Lung (tissue), 16 donors: ENCODE measurements around the gene RGS16. TPM values are rescaled to one million over a fixed set of nuclear protein-coding genes. Genes with fewer than 3 reads are reported as not detected.

ENCODE experiments used
- ATAC-seq: fragments of 200-7000 bp; cut with Tn5 transposase; one replicate; pipeline ENCODE4 v1.9.1; 2020; ENCODE audit warnings: moderate number of reproducible peaks; ENCODE audit not compliant: insufficient read depth, low FRiP score
- DNase-seq, 3 donors: peaks; one replicate each; pipeline ENCODE4 v3.0.0-alpha.2; 2013 to 2017
- H3K27ac ChIP-seq, 2 donors: one replicate each; pipeline ENCODE4 v1.5.1; 2013; ENCODE audit warnings: mild to moderate bottlenecking in 2 of 2, moderate library complexity in 2 of 2, control low read depth in 1 of 2, inconsistent platforms in 1 of 2, low read depth in 1 of 2, low read length in 1 of 2
- H3K27me3 ChIP-seq, 3 donors: one replicate each; pipeline ENCODE4 v1.5.1; 2013; ENCODE audit warnings: low read length in 2 of 3; ENCODE audit not compliant: control insufficient read depth in 3 of 3, insufficient read depth in 3 of 3
- H3K36me3 ChIP-seq, 4 donors: one replicate each; pipeline ENCODE4 v1.5.1; 2013; ENCODE audit warnings: low read length in 4 of 4, mild to moderate bottlenecking in 1 of 4, moderate library complexity in 1 of 4; ENCODE audit not compliant: control insufficient read depth in 4 of 4, insufficient read depth in 4 of 4
- H3K4me1 ChIP-seq, 5 donors: one replicate each; pipeline ENCODE4 v1.5.1; 2013; ENCODE audit warnings: low read length in 5 of 5, mild to moderate bottlenecking in 2 of 5, moderate library complexity in 1 of 5; ENCODE audit not compliant: control insufficient read depth in 5 of 5, insufficient read depth in 5 of 5
- H3K4me3 ChIP-seq: one replicate; pipeline ENCODE4 v1.5.1; 2013; ENCODE audit warnings: mild to moderate bottlenecking, control low read depth, moderate library complexity
- H3K9ac ChIP-seq, 2 donors: one replicate each; pipeline ENCODE4 v1.5.1; 2013; ENCODE audit warnings: low read length in 2 of 2, control low read depth in 1 of 2; ENCODE audit not compliant: insufficient read depth in 1 of 2
- H3K9me3 ChIP-seq, 4 donors: one replicate each; pipeline ENCODE4 v1.5.1; 2013; ENCODE audit warnings: low read length in 3 of 4, mild to moderate bottlenecking in 1 of 4, moderate library complexity in 1 of 4; ENCODE audit not compliant: control insufficient read depth in 4 of 4, insufficient read depth in 3 of 4
- WGBS, 2 donors: extraction: QIAGEN DNeasy Blood & Tissue Kit; methylation state at CpG; one replicate each; pipeline ENCODE4 v1.1.7; 2013; 5-methylcytosine and 5-hydroxymethylcytosine counted together
- long read RNA-seq, 5 donors: transcript quantifications; one replicate each; lab custom pipeline, GENCODE V29; 2026
- polyA plus RNA-seq, 2 donors: library from polyadenylated mRNA; stranded (reverse); fragments of 200-250 nt; gene quantifications; one replicate each; pipeline ENCODE4 v1.2.1, GENCODE V29; 2013
- total RNA-seq, 2 donors: library from RNA; depleted of rRNA in 1 of 2; stranded (reverse); fragments of >200 nt in 1 of 2; gene quantifications; one replicate each; pipeline ENCODE4 v1.2.1, GENCODE V29; 2014 to 2021
- TF ChIP-seq, protein P1 (sequence below): IDR thresholded peaks from 2 replicates; pipeline ENCODE4 v1.5.1; 2012; ENCODE audit warnings: mild to moderate bottlenecking; ENCODE audit errors: control extremely low read depth, extremely low read depth
- donor health status: control.
- donor health status: control.
- donor health status: Bipolar disorder and iron deficiency.
- donor health status: healthy.
- donor health status: DM: yes; HTN: yes; CAD: no.

Gene RGS16, protein sequence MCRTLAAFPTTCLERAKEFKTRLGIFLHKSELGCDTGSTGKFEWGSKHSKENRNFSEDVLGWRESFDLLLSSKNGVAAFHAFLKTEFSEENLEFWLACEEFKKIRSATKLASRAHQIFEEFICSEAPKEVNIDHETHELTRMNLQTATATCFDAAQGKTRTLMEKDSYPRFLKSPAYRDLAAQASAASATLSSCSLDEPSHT
- 10 to 100 TPM; 12.3 to 13.6 TPM for total RNA-seq
- 10 to 100 TPM; 16.4 to 26.6 TPM for polyA plus RNA-seq
- long read RNA-seq, donor 1, transcript RGS16-201 (5 exons, 2,427 nt) = major isoform, 5 of 5 reads
- long read RNA-seq, donor 1, partial matches to known transcripts = 0 of 5 reads
- long read RNA-seq, donor 1, other reads (novel, unspliced or antisense) = 0 of 5 reads
- long read RNA-seq, donor 2, transcript RGS16-201 (5 exons, 2,427 nt) = major isoform, 8 of 8 reads
- long read RNA-seq, donor 2, partial matches to known transcripts = 0 of 8 reads
- long read RNA-seq, donor 2, other reads (novel, unspliced or antisense) = 0 of 8 reads
- long read RNA-seq, donor 3, transcript RGS16-201 (5 exons, 2,427 nt) = major isoform, 6 of 6 reads
- long read RNA-seq, donor 3, partial matches to known transcripts = 0 of 6 reads
- long read RNA-seq, donor 3, other reads (novel, unspliced or antisense) = 0 of 6 reads
- long read RNA-seq, donor 4 = 0 reads
- long read RNA-seq, donor 5, transcript RGS16-201 (5 exons, 2,427 nt) = major isoform, 6 of 6 reads
- long read RNA-seq, donor 5, partial matches to known transcripts = 0 of 6 reads
- long read RNA-seq, donor 5, other reads (novel, unspliced or antisense) = 0 of 6 reads

DNA sequence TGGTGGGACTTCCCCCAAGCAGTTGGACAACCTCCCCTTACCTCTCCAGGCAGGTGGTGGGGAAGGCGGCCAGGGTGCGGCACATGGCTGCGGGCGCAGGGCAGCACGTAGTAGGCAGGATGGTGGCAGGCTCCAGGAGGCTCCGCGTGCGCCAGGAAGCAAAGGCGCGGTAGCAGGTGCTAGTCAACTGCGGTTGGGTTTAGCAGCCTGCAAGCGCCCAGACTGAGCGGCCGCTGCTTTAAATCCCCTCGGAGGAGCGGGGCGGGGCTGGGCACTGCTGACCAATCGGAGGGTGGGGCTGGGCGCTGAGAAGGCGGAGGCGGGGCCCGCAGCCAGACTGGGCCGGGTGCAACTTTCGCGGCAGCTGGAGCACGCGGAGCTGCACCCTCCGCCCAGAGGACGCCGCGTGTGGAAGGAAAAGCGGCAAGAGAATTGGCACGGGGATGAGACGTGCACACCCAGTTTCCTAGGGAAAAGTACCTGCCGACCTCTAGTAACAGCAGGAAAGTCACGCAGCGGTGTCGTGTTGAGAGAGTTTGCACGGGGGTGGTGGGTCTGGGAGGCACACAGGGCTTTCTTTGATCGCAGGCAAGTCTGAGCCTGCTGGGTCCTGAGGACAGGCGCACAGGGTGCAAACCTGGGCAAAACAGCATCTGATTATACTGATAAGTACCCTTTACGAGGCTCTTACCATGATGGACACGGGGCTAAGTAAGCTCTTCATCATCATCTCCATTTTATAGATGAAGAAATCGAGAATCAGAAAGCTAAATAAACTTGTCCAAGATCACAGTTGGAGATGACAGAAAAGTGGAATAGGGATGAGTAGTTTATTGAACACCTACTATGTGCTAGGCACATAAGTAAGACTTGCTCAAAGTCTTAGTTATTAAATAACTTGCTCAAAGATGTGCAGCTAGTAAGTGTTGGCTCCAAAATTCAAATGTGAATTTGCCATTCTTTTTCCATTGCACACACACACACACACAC, at the start of gene RGS16:
Gene RGS16 (minus strand): TSS at position 215 of the 990 bp plus-strand sequence. CDS start 130 bp downstream, at position 85.
- Histone ChIP-seq H3K27ac (peak within 1 kb of the TSS in 1 of 2 donors; percentile 52), H3K27me3 (peaks cover 0 to 9% (median 0%) of the 10 kb centered on the region in 3 donors), H3K9me3 (no peaks in the 10 kb centered on the region), H3K4me1 (peaks cover 0 to 10% (median 5%) of the 10 kb centered on the region in 5 donors), H3K36me3 (peaks cover 0 to 10% (median 0%) of the 10 kb centered on the region in 4 donors), H3K9ac (no peak within 1 kb of the TSS), H3K4me3 (peak within 1 kb of the TSS; percentile 28)
- peak; percentile 85 to 92 (median 90) for DNase-seq
- TF ChIP-seq, protein P1, sequence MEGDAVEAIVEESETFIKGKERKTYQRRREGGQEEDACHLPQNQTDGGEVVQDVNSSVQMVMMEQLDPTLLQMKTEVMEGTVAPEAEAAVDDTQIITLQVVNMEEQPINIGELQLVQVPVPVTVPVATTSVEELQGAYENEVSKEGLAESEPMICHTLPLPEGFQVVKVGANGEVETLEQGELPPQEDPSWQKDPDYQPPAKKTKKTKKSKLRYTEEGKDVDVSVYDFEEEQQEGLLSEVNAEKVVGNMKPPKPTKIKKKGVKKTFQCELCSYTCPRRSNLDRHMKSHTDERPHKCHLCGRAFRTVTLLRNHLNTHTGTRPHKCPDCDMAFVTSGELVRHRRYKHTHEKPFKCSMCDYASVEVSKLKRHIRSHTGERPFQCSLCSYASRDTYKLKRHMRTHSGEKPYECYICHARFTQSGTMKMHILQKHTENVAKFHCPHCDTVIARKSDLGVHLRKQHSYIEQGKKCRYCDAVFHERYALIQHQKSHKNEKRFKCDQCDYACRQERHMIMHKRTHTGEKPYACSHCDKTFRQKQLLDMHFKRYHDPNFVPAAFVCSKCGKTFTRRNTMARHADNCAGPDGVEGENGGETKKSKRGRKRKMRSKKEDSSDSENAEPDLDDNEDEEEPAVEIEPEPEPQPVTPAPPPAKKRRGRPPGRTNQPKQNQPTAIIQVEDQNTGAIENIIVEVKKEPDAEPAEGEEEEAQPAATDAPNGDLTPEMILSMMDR = no peak
- ATAC-seq = peak; percentile 92
- 5 to 8% methylated on average over 44 of the region's 44 CpGs for WGBS, 2 donors

DNA sequence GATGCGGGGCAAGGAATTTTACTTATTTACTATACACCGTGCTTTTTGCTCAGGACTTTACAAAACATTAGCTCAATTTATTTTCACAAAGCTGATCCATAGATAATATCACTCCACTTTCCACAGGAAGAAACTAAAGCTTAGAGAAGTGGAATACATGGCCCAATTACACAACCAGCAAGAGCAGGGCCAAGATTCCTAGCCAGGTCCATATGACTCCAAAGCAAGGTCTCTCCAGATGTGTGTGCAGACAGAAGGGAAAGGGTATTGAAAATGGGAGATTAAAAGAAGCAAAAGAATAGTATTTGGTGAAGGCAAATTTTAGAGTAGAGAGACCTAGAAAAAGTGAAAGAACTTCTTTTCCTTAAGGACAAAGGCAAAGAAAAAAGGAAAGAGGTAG, 49.8 kb upstream of the RGS16 start:
- peaks cover 0 to 5% (median 0%) of the 10 kb centered on the region in 5 donors for H3K4me1 ChIP-seq
- DNase-seq = no peak
- H3K4me3 ChIP-seq = no peak overlapping the region
- H3K36me3 ChIP-seq = no peaks in the 10 kb centered on the region
- no peaks in the 10 kb centered on the region for H3K9me3 ChIP-seq
- no peaks in the 10 kb centered on the region for H3K27me3 ChIP-seq
- TF ChIP-seq, protein P1 = no peak
- WGBS, 2 donors = 66 to 94% methylated on average over 2 of the region's 2 CpGs
- H3K9ac ChIP-seq = no peak overlapping the region
- no peak for ATAC-seq
- no peak overlapping the region for H3K27ac ChIP-seq

DNA sequence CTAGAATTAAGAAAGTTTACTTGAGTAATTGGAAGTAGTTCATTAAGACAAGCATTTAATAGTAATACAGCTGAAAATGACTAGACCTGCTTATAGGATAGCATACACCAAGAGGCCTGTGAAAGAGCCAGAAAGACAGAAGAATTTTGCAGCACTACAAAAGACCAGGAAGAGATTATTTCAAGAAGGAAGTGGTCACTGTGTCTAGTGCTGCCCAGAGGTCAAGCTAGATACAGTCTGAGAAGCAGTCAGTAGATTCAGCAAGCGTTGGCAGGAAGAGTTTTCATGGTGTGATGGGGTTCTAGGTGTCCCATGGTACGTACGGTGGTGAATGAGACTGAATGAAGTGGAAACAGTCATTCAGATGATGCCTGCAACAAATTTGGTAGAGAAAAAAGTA, 48.7 kb upstream of the RGS16 start:
- TF ChIP-seq, protein P1 = no peak
- H3K36me3 ChIP-seq = no peaks in the 10 kb centered on the region
- no peak overlapping the region for H3K9ac ChIP-seq
- peaks cover 0 to 5% (median 0%) of the 10 kb centered on the region in 5 donors for H3K4me1 ChIP-seq
- H3K27ac ChIP-seq = no peak overlapping the region
- no peak for DNase-seq
- H3K4me3 ChIP-seq = no peak overlapping the region
- 54 to 71% methylated on average over 3 of the region's 3 CpGs for WGBS, 2 donors
- H3K27me3 ChIP-seq = no peaks in the 10 kb centered on the region
- ATAC-seq = no peak
- H3K9me3 ChIP-seq = no peaks in the 10 kb centered on the region
